ENCODE data around the gene HNRNPA1L2. TPM values are rescaled to one million over a fixed set of nuclear protein-coding genes. Genes with fewer than 3 reads are reported as not detected.
A peak's percentile ranks its signal among the peaks of the same experiment; 100 is the strongest.

The HNRNPA1L2 gene
- total RNA-seq, 4 donors from 2014 or later = 3.1 to 7.6 (median 6.0) TPM

- no peak for DNase-seq (ENCODE audit: low spot score in 2 of 2)
- H3K27me3 ChIP-seq = no peaks in the 10 kb centered on the region
- peak overlapping the region; percentile 90 to 98 (median 96) for H3K27ac ChIP-seq
- peak overlapping the region; percentile 64 to 89 (median 76) for H3K4me3 ChIP-seq
- WGBS, 2 donors = 0 to 1% methylated on average over 18 of the region's 18 CpGs
- H3K9me3 ChIP-seq = no peaks in the 10 kb centered on the region
- H3K36me3 ChIP-seq = peaks cover 0 to 30% (median 0%) of the 10 kb centered on the region in 3 donors
- peak in 3 of 5 experiments; percentile 4 to 22 (median 10) for TF ChIP-seq CTCF (IDR thresholded peaks at IDR 0.05)
- TF ChIP-seq EP300 (IDR thresholded peaks at IDR 0.05) = no peak
- H3K4me1 ChIP-seq = peaks cover 0 to 63% (median 27%) of the 10 kb centered on the region in 4 donors
Observed at GRCh38 chr13:52652980-52653303, 10.7 kb downstream of the HNRNPA1L2 start.

- Histone ChIP-seq H3K36me3 (peaks cover 0 to 71% (median 3%) of the 10 kb centered on the region in 3 donors), H3K4me3 (no peak overlapping the region), H3K9me3 (no peaks in the 10 kb centered on the region), H3K27ac (no peak overlapping the region), H3K4me1 (peaks cover 0 to 35% (median 7%) of the 10 kb centered on the region in 4 donors), H3K27me3 (no peaks in the 10 kb centered on the region)
- WGBS, 2 donors = 82 to 84% methylated on average over 2 of the region's 2 CpGs
- DNase-seq (ENCODE audit: low spot score in 2 of 2) = no peak
- no peak for TF ChIP-seq POLR2A (IDR thresholded peaks at IDR 0.05)
- TF ChIP-seq CTCF (IDR thresholded peaks at IDR 0.05) = no peak
- TF ChIP-seq EP300 (IDR thresholded peaks at IDR 0.05) = no peak
Observed at GRCh38 chr13:52659340-52659739, 17.1 kb downstream of the HNRNPA1L2 start.

GRCh38 chr13:52664272-52664671 lies 22.0 kb downstream of the HNRNPA1L2 start:
- WGBS, 2 donors = 97 to 98% methylated on average over 4 of the region's 4 CpGs
- Histone ChIP-seq H3K4me3 (no peak overlapping the region), H3K36me3 (peaks cover 0 to 79% (median 8%) of the 10 kb centered on the region in 3 donors), H3K9me3 (no peaks in the 10 kb centered on the region), H3K27me3 (no peaks in the 10 kb centered on the region), H3K4me1 (peaks cover 0 to 2% (median 0%) of the 10 kb centered on the region in 4 donors), H3K27ac (no peak overlapping the region)
- no peak for DNase-seq (ENCODE audit: low spot score in 2 of 2)
- TF ChIP-seq CTCF (IDR thresholded peaks at IDR 0.05) (no peak), POLR2A (IDR thresholded peaks at IDR 0.05) (no peak), EP300 (IDR thresholded peaks at IDR 0.05) (no peak)

- Histone ChIP-seq H3K4me1 (peaks cover 0 to 2% (median 0%) of the 10 kb centered on the region in 4 donors), H3K36me3 (peaks cover 0 to 70% (median 8%) of the 10 kb centered on the region in 3 donors)
- peak in 1 of 5 experiments; percentile 29 for TF ChIP-seq CTCF (IDR thresholded peaks at IDR 0.05)
- no peak for TF ChIP-seq POLR2A (IDR thresholded peaks at IDR 0.05)
Observed at GRCh38 chr13:52665325-52665724, 23.1 kb downstream of the HNRNPA1L2 start.

GRCh38 chr13:52669677-52670076 lies 27.4 kb downstream of the HNRNPA1L2 start:
- Histone ChIP-seq H3K4me1 (peaks cover 0 to 2% (median 0%) of the 10 kb centered on the region in 4 donors), H3K36me3 (peaks cover 0 to 35% (median 4%) of the 10 kb centered on the region in 3 donors), H3K4me3 (no peak overlapping the region), H3K27me3 (no peaks in the 10 kb centered on the region), H3K27ac (no peak overlapping the region), H3K9me3 (no peaks in the 10 kb centered on the region)
- TF ChIP-seq EP300 (IDR thresholded peaks at IDR 0.05) = no peak
- no peak for TF ChIP-seq POLR2A (IDR thresholded peaks at IDR 0.05)
- no peak for TF ChIP-seq CTCF (IDR thresholded peaks at IDR 0.05)
- WGBS, 2 donors = 57 to 60% methylated on average over 2 of the region's 2 CpGs
- no peak for DNase-seq (ENCODE audit: low spot score in 2 of 2)

More at GRCh38 chr13:52665325-52665724, 23.1 kb downstream of the HNRNPA1L2 start:
- H3K27me3 ChIP-seq = no peaks in the 10 kb centered on the region
- H3K27ac ChIP-seq = no peak overlapping the region
- no peaks in the 10 kb centered on the region for H3K9me3 ChIP-seq
- no peak overlapping the region for H3K4me3 ChIP-seq
- DNase-seq (ENCODE audit: low spot score in 2 of 2) = no peak
